AG09309 (cell line): ENCODE results near the gene SLC17A1.

Experiments used
- DNase-seq: peaks from one replicate; pipeline ENCODE4 v3.0.0-alpha.2; 2010; ENCODE audit warnings: low read depth
- H3K4me3 ChIP-seq: 2 replicates; pipeline ENCODE4 v1.5.1; 2011; ENCODE audit warnings: mild to moderate bottlenecking, low read depth, low read length, moderate library complexity; ENCODE audit not compliant: control insufficient read depth
- CTCF ChIP-seq: IDR thresholded peaks from 2 replicates; pipeline ENCODE4 v1.5.1; 2011; ENCODE audit warnings: mild to moderate bottlenecking, low read depth, low read length, inconsistent platforms; ENCODE audit not compliant: insufficient read depth, control insufficient read depth; ENCODE audit errors: missing control alignments

The SLC17A1 gene

GRCh38 chr6:25835442-25836283 is 3.8 kb upstream of the SLC17A1 start:
- H3K4me3 ChIP-seq, result no peak overlapping the region
- DNase-seq, result no peak
- TF ChIP-seq CTCF, result no peak

- TF ChIP-seq CTCF, result no peak
- H3K4me3 ChIP-seq, result no peak overlapping the region
- DNase-seq, result no peak
Measured at GRCh38 chr6:25834950-25835349, 3.1 kb upstream of the SLC17A1 start.

- no peak for DNase-seq
- no peak for TF ChIP-seq CTCF
Measured at GRCh38 chr6:25833136-25833535, 1.3 kb upstream of the SLC17A1 start.

GRCh38 chr6:25832670-25833069 is 818 bp upstream of the SLC17A1 start:
- no peak for TF ChIP-seq CTCF
- no peak overlapping the region for H3K4me3 ChIP-seq
- DNase-seq, result no peak

More at GRCh38 chr6:25833136-25833535, 1.3 kb upstream of the SLC17A1 start:
- no peak overlapping the region for H3K4me3 ChIP-seq

GRCh38 chr6:25832307-25832662 is 433 bp upstream of the SLC17A1 start:
- TF ChIP-seq CTCF, result no peak
- no peak for DNase-seq
- no peak overlapping the region for H3K4me3 ChIP-seq

GRCh38 chr6:25830458-25830857 is 1.4 kb downstream of the SLC17A1 start:
- no peak for TF ChIP-seq CTCF
- no peak overlapping the region for H3K4me3 ChIP-seq
- DNase-seq, result no peak
